Activated T-cell treated with anti-CD3 and anti-CD28 coated beads for 48 hours (primary cell): ENCODE data around the gene ADGRL2.

Experiments
- DNase-seq: peaks from one replicate; pipeline ENCODE4 v3.0.0-alpha.2; 2020; ENCODE audit warnings: low read depth

Gene ADGRL2

GRCh38 chr1:81998165-81998564, 197.4 kb downstream of the ADGRL2 start:
- DNase-seq, result no peak

DNA sequence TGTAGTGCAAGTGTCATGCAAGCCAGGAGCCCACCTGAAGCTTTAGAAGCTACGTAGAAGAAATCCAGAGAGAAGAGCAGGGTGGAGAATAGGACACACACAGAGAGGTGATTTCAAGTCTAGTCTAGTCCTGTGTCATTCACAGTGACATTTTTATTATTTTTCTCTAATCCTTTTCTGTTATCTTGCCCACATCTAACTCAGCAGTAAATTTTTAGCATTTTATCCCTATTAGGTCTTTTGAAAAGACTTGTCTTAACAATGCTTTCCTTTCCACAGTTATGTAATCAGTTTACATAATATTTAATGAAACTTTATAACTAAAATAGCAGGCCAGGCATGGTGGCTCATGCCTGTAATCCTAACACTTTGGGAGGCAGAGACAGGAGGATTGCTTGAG, 198.6 kb downstream of the ADGRL2 start:
- DNase-seq, result no peak

- DNase-seq, result no peak
Measured at GRCh38 chr1:82000221-82000620, 199.5 kb downstream of the ADGRL2 start.

GRCh38 chr1:82001345-82001744, 200.6 kb downstream of the ADGRL2 start:
- DNase-seq, result no peak

DNA sequence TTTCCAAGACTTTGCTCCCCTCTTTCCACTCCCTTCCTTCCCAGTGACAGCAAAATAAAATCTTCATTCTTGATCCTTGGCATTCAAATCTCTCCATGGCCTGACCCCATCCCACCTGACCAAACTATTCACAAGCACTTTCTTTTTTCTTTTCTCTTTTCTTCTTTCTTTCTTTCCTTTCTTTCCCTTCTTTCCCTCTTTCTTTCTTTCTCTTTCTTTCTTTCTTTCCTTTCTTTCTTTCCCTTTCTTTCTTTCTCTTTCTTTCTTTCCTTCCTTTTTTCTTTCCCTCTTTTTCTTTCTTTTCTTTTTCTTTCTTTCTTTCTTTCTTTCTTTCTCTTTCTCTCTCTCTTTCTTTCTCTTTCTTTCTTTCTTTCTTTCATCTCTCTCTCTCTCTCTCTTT, 207.1 kb downstream of the ADGRL2 start:
- no peak for DNase-seq

GRCh38 chr1:82013702-82014101, 213.0 kb downstream of the ADGRL2 start:
- no peak for DNase-seq

GRCh38 chr1:82015444-82015843, 214.7 kb downstream of the ADGRL2 start:
- DNase-seq, result no peak

- no peak for DNase-seq
Measured at GRCh38 chr1:82018319-82018718, 217.6 kb downstream of the ADGRL2 start.

DNA sequence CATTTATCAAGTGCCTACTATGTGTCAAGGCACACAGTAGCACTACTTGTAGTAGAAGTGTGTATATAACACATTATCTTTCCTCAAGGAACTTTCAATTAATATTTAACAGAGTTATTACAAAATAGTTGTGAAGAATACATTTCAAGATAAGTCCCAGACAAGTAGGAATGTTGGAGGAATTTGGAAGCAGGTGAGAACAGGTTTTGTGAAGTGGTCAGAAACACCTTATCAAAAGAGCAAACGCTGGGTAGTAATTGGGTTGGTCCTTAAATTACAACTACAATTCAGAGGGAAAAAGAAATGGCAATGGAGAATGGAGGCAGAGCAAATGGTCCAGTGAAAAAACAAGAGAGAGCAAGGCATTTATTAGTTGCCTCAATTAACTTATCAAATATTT, 218.8 kb downstream of the ADGRL2 start:
- DNase-seq, result no peak

GRCh38 chr1:82030830-82031229, 230.1 kb downstream of the ADGRL2 start:
- no peak for DNase-seq

DNA sequence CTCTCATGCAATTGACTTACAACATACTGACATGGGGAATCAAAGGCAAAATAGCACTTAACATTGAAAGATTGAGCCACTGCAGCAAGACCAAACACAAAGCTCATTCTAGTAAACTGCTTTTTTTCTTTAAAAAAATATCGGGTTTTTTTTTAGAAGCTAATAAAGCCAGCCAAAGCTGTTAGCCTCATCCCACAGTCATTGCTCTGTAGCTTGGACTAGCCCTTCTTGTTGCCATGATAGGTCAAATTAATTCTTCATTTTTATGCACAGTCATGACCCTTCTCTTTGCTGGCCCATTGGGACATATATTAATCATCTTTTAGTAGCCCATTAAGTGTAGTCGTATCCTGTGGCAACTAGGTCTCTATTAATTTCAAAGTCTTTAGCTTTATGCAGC, 231.3 kb downstream of the ADGRL2 start:
- no peak for DNase-seq

GRCh38 chr1:82034812-82035211, 234.1 kb downstream of the ADGRL2 start:
- no peak for DNase-seq
